ENCODE data around the gene SOX6. TPM values are rescaled to one million over a fixed set of nuclear protein-coding genes. Genes with fewer than 3 reads are reported as not detected.

SOX6 gene
- total and polyA plus RNA-seq, 2 experiments from 2014 or later = 0.03 to 0.66 TPM

DNA sequence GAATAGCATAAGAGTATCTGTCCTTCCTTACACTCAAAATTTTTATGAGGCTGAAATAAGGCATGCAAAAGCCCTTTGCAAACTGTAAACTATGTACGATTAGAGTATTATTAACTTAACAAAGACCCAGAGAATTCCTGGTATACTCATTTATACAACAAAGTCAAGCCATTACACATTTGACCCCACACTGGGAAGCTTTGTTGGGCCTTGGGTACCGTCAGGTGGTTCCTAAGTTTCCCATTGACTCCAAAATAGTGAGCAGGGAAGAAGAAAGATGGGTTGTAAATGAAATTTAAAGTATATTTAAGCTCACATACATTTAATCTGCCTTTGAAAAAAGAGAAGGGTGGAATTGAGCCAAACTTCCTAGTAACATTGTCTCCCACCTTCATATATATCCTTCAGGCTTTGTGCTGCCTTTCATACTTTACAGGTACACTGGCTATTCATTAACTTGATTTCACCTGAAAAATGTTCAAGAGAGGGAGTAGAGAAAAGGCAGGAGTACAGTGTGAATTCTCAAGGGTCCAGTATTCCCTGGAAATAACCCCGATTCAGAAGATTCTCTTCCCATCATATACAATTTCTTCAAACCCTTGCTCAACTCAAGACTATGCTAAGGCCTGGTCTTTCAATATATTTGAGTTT is 68.6 kb downstream of the SOX6 start:
- Histone ChIP-seq H3F3A (replicated peaks; ENCODE audit: low read depth) (no peaks in the 10 kb centered on the region), H3K4me3 (no peak overlapping the region), H3K4me1 (ENCODE audit: insufficient read depth) (0 out of 2 replicates have a peak, but pooled peaks cover 5% of the 10 kb centered on the region), H3K27me3 (ENCODE audit: insufficient read depth) (no peaks in the 10 kb centered on the region), H3K27ac (ENCODE audit: low read depth) (no peak overlapping the region), H3K36me3 (ENCODE audit: insufficient read depth) (no peaks in the 10 kb centered on the region), H3K79me2 (replicated peaks; ENCODE audit: insufficient read depth) (no peaks in the 10 kb centered on the region), H3K4me2 (no peak overlapping the region), H4K20me1 (replicated peaks; ENCODE audit: insufficient read depth) (no peaks in the 10 kb centered on the region), H3K9me2 (ENCODE audit: insufficient read depth) (no peaks in the 10 kb centered on the region), H2AFZ (no peak overlapping the region)
- Mint-ChIP-seq H3K27me3 (ENCODE audit: insufficient read depth, low read depth, poor library complexity) (no peaks in the 10 kb centered on the region), H3K9me3 (no peaks in the 10 kb centered on the region), H3K36me3 (ENCODE audit: low read depth) (no peaks in the 10 kb centered on the region), H3K27ac (no peak overlapping the region), H3K4me1 (peaks cover 13% of the 10 kb centered on the region; the same call in 2 of the 3 replicates), H3K4me3 (no peak overlapping the region)
- DNase-seq (ENCODE audit: low spot score) (peak; percentile 44), ATAC-seq (peak; percentile 77)
- TF ChIP-seq JUNB (IDR thresholded peaks at IDR 0.05; ENCODE audit: unreplicated experiment) (no peak), NANOG (IDR thresholded peaks at IDR 0.05; ENCODE audit: borderline replicate concordance) (no peak)

DNA sequence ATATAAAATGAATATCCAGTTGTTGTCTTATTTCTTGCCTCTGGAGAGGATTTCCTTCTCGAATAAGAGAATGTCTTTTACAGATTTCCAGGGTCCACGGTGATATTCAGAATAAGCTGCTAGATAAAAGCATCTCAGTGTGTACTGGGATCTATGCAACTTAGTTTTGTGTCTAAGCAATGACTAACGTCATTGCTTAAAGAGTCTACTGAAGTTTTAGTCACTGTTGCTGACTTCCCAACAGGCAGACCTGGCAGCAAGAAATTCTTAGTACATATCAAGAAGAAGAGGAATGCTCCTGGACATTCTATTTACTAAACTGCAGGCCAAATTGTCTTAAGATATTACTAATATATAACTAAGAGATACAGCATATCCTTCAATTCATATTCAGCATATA is 70.3 kb downstream of the SOX6 start:
- Mint-ChIP-seq H3K27ac (no peak overlapping the region), H3K9me3 (no peaks in the 10 kb centered on the region), H3K4me3 (no peak overlapping the region), H3K36me3 (ENCODE audit: low read depth) (no peaks in the 10 kb centered on the region), H3K27me3 (ENCODE audit: insufficient read depth, low read depth, poor library complexity) (no peaks in the 10 kb centered on the region), H3K4me1 (peaks cover 13% of the 10 kb centered on the region; the same call in 2 of the 3 replicates)
- no peaks in the 10 kb centered on the region for H3K36me3 ChIP-seq (ENCODE audit: insufficient read depth)
- H3K9me2 ChIP-seq (ENCODE audit: insufficient read depth) = no peaks in the 10 kb centered on the region
- H3K79me2 ChIP-seq (replicated peaks; ENCODE audit: insufficient read depth) = no peaks in the 10 kb centered on the region
- ATAC-seq = no peak
- no peak overlapping the region for H3K4me3 ChIP-seq
- H4K20me1 ChIP-seq (replicated peaks; ENCODE audit: insufficient read depth) = no peaks in the 10 kb centered on the region
- H3F3A ChIP-seq (replicated peaks; ENCODE audit: low read depth) = no peaks in the 10 kb centered on the region
- no peak overlapping the region for H2AFZ ChIP-seq
- H3K4me1 ChIP-seq (ENCODE audit: insufficient read depth) = 0 out of 2 replicates have a peak, but pooled peaks cover 5% of the 10 kb centered on the region
- no peak for DNase-seq (ENCODE audit: low spot score)
- H3K27me3 ChIP-seq (ENCODE audit: insufficient read depth) = no peaks in the 10 kb centered on the region
- H3K4me2 ChIP-seq = no peak overlapping the region
- H3K27ac ChIP-seq (ENCODE audit: low read depth) = no peak overlapping the region
- no peak for TF ChIP-seq ZNF331 (CRISPR knock-in tag; IDR thresholded peaks at IDR 0.05; ENCODE audit: low read depth)
- TF ChIP-seq EZH2 (IDR thresholded peaks at IDR 0.05; ENCODE audit: low read depth, unreplicated experiment) = no peak
- no peak for TF ChIP-seq CREB1 (CRISPR knock-in tag; IDR thresholded peaks at IDR 0.05; ENCODE audit: low read depth)
- no peak for TF ChIP-seq JUNB (IDR thresholded peaks at IDR 0.05; ENCODE audit: unreplicated experiment)
- TF ChIP-seq POLR2AphosphoS5 (IDR thresholded peaks at IDR 0.05; ENCODE audit: low read depth) = no peak
- TF ChIP-seq, protein P1, sequence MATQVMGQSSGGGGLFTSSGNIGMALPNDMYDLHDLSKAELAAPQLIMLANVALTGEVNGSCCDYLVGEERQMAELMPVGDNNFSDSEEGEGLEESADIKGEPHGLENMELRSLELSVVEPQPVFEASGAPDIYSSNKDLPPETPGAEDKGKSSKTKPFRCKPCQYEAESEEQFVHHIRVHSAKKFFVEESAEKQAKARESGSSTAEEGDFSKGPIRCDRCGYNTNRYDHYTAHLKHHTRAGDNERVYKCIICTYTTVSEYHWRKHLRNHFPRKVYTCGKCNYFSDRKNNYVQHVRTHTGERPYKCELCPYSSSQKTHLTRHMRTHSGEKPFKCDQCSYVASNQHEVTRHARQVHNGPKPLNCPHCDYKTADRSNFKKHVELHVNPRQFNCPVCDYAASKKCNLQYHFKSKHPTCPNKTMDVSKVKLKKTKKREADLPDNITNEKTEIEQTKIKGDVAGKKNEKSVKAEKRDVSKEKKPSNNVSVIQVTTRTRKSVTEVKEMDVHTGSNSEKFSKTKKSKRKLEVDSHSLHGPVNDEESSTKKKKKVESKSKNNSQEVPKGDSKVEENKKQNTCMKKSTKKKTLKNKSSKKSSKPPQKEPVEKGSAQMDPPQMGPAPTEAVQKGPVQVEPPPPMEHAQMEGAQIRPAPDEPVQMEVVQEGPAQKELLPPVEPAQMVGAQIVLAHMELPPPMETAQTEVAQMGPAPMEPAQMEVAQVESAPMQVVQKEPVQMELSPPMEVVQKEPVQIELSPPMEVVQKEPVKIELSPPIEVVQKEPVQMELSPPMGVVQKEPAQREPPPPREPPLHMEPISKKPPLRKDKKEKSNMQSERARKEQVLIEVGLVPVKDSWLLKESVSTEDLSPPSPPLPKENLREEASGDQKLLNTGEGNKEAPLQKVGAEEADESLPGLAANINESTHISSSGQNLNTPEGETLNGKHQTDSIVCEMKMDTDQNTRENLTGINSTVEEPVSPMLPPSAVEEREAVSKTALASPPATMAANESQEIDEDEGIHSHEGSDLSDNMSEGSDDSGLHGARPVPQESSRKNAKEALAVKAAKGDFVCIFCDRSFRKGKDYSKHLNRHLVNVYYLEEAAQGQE (IDR thresholded peaks at IDR 0.05; ENCODE audit: unreplicated experiment) = no peak
- TF ChIP-seq EZH2phosphoT487 (IDR thresholded peaks at IDR 0.05; ENCODE audit: unreplicated experiment) = no peak
- no peak for TF ChIP-seq NANOG (IDR thresholded peaks at IDR 0.05; ENCODE audit: borderline replicate concordance)
- no peak for TF ChIP-seq ZNF114 (CRISPR knock-in tag; IDR thresholded peaks at IDR 0.05)
- TF ChIP-seq, protein P2, sequence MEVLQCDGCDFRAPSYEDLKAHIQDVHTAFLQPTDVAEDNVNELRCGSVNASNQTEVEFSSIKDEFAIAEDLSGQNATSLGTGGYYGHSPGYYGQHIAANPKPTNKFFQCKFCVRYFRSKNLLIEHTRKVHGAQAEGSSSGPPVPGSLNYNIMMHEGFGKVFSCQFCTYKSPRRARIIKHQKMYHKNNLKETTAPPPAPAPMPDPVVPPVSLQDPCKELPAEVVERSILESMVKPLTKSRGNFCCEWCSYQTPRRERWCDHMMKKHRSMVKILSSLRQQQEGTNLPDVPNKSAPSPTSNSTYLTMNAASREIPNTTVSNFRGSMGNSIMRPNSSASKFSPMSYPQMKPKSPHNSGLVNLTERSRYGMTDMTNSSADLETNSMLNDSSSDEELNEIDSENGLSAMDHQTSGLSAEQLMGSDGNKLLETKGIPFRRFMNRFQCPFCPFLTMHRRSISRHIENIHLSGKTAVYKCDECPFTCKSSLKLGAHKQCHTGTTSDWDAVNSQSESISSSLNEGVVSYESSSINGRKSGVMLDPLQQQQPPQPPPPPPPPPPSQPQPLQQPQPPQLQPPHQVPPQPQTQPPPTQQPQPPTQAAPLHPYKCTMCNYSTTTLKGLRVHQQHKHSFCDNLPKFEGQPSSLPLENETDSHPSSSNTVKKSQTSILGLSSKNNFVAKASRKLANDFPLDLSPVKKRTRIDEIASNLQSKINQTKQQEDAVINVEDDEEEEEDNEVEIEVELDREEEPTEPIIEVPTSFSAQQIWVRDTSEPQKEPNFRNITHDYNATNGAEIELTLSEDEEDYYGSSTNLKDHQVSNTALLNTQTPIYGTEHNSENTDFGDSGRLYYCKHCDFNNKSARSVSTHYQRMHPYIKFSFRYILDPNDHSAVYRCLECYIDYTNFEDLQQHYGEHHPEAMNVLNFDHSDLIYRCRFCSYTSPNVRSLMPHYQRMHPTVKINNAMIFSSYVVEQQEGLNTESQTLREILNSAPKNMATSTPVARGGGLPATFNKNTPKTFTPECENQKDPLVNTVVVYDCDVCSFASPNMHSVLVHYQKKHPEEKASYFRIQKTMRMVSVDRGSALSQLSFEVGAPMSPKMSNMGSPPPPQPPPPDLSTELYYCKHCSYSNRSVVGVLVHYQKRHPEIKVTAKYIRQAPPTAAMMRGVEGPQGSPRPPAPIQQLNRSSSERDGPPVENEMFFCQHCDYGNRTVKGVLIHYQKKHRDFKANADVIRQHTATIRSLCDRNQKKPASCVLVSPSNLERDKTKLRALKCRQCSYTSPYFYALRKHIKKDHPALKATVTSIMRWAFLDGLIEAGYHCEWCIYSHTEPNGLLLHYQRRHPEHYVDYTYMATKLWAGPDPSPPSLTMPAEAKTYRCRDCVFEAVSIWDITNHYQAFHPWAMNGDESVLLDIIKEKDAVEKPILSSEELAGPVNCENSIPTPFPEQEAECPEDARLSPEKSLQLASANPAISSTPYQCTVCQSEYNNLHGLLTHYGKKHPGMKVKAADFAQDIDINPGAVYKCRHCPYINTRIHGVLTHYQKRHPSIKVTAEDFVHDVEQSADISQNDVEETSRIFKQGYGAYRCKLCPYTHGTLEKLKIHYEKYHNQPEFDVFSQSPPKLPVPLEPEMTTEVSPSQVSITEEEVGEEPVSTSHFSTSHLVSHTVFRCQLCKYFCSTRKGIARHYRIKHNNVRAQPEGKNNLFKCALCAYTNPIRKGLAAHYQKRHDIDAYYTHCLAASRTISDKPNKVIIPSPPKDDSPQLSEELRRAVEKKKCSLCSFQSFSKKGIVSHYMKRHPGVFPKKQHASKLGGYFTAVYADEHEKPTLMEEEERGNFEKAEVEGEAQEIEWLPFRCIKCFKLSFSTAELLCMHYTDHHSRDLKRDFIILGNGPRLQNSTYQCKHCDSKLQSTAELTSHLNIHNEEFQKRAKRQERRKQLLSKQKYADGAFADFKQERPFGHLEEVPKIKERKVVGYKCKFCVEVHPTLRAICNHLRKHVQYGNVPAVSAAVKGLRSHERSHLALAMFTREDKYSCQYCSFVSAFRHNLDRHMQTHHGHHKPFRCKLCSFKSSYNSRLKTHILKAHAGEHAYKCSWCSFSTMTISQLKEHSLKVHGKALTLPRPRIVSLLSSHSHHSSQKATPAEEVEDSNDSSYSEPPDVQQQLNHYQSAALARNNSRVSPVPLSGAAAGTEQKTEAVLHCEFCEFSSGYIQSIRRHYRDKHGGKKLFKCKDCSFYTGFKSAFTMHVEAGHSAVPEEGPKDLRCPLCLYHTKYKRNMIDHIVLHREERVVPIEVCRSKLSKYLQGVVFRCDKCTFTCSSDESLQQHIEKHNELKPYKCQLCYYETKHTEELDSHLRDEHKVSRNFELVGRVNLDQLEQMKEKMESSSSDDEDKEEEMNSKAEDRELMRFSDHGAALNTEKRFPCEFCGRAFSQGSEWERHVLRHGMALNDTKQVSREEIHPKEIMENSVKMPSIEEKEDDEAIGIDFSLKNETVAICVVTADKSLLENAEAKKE (CRISPR knock-in tag; IDR thresholded peaks at IDR 0.05) = no peak

Data from GM23338 (cell line).